ENCODE measurements around the gene PRSS27.

Gene PRSS27

DNA sequence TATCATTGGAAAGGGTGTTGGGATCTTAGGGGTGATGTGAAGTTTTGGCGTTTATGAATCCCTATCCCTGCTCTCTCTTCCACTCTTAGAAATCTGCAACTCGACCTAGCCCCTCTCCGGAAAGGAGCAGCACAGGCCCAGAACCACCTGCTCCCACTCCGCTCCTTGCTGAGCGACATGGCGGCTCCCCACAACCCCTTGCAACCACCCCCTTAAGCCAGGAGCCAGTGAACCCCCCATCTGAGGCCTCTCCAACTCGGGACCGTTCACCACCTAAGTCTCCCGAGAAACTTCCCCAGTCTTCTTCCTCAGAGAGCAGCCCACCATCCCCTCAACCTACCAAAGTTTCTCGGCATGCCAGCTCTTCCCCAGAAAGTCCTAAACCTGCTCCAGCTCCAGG lies 41.4 kb upstream of the PRSS27 start:
- Histone ChIP-seq H4K8ac (ENCODE audit: low read depth, low read length) (no peak overlapping the region), H3K27me3 (ENCODE audit: insufficient read depth, low read length) (no peaks in the 10 kb centered on the region), H3K4me2 (ENCODE audit: low read length) (no peak overlapping the region), H3K36me3 (ENCODE audit: control insufficient read depth in 1 of 2, insufficient read depth in 2 of 2, low read length in 2 of 2) (peaks cover 65 to 87% of the 10 kb centered on the region in 2 experiments), H3K14ac (ENCODE audit: low read length) (no peak overlapping the region), H2BK12ac (ENCODE audit: low read length) (no peak overlapping the region), H2AFZ (ENCODE audit: insufficient read depth, low read length, poor library complexity) (no peak overlapping the region), H3K27ac (ENCODE audit: low read depth, low read length) (no peak overlapping the region), H3K79me2 (ENCODE audit: control insufficient read depth, insufficient read depth, low read length, poor library complexity) (peaks cover 3% of the 10 kb centered on the region), H2BK5ac (ENCODE audit: low read depth, low read length, poor library complexity) (no peak overlapping the region), H3K4me3 (ENCODE audit: low read depth, low read length) (no peak overlapping the region), H4K91ac (ENCODE audit: low read depth, low read length) (no peak overlapping the region), H3K9me3 (ENCODE audit: insufficient read depth, low read depth, low read length) (peaks cover 14% of the 10 kb centered on the region), H3K23ac (ENCODE audit: low read length) (no peak overlapping the region), H2BK120ac (ENCODE audit: insufficient read depth, low read length, poor library complexity) (no peak overlapping the region), H2AK5ac (ENCODE audit: low read length) (no peak overlapping the region), H3K4ac (ENCODE audit: low read depth, low read length) (no peak overlapping the region), H3K9ac (ENCODE audit: low read length) (no peak overlapping the region), H3K79me1 (ENCODE audit: low read length) (no peaks in the 10 kb centered on the region), H4K12ac (ENCODE audit: low read depth, low read length) (no peak overlapping the region), H3K18ac (ENCODE audit: low read length) (no peak overlapping the region), H3K4me1 (ENCODE audit: control insufficient read depth in 1 of 2, insufficient read depth in 2 of 2, low read length in 2 of 2) (no peaks in the 10 kb centered on the region)
- DNase-seq: no peak
- no CpG with 5 or more reads among the region's 10 CpGs for WGBS (ENCODE audit: extremely low coverage, insufficient coverage, insufficient read length)

GRCh38 chr16:2757344-2757743 lies 37.3 kb upstream of the PRSS27 start:
- H3K4me2 ChIP-seq (ENCODE audit: low read length): no peak overlapping the region
- H3K27ac ChIP-seq (ENCODE audit: low read depth, low read length): no peak overlapping the region
- H4K91ac ChIP-seq (ENCODE audit: low read depth, low read length): no peak overlapping the region
- no peaks in the 10 kb centered on the region for H3K27me3 ChIP-seq (ENCODE audit: insufficient read depth, low read length)
- H4K12ac ChIP-seq (ENCODE audit: low read depth, low read length): no peak overlapping the region
- H3K36me3 ChIP-seq (ENCODE audit: control insufficient read depth in 1 of 2, insufficient read depth in 2 of 2, low read length in 2 of 2): peaks cover 38 to 50% of the 10 kb centered on the region in 2 experiments
- 100% methylated on average over 1 of the region's 11 CpGs for WGBS (ENCODE audit: extremely low coverage, insufficient coverage, insufficient read length)
- H2BK12ac ChIP-seq (ENCODE audit: low read length): no peak overlapping the region
- H3K79me1 ChIP-seq (ENCODE audit: low read length): peaks cover 9% of the 10 kb centered on the region
- no peak overlapping the region for H2AK5ac ChIP-seq (ENCODE audit: low read length)
- peaks cover 5 to 9% of the 10 kb centered on the region in 2 experiments for H3K4me1 ChIP-seq (ENCODE audit: control insufficient read depth in 1 of 2, insufficient read depth in 2 of 2, low read length in 2 of 2)
- DNase-seq: no peak
- H2BK5ac ChIP-seq (ENCODE audit: low read depth, low read length, poor library complexity): no peak overlapping the region
- H4K8ac ChIP-seq (ENCODE audit: low read depth, low read length): no peak overlapping the region
- H3K79me2 ChIP-seq (ENCODE audit: control insufficient read depth, insufficient read depth, low read length, poor library complexity): peaks cover 37% of the 10 kb centered on the region
- H3K23ac ChIP-seq (ENCODE audit: low read length): no peak overlapping the region
- no peak overlapping the region for H3K14ac ChIP-seq (ENCODE audit: low read length)
- no peak overlapping the region for H3K18ac ChIP-seq (ENCODE audit: low read length)
- peak overlapping the region; percentile 73 for H3K4ac ChIP-seq (ENCODE audit: low read depth, low read length)
- no peak overlapping the region for H3K4me3 ChIP-seq (ENCODE audit: low read depth, low read length)
- H3K9me3 ChIP-seq (ENCODE audit: insufficient read depth, low read depth, low read length): peaks cover 9% of the 10 kb centered on the region
- no peak overlapping the region for H3K9ac ChIP-seq (ENCODE audit: low read length)
- H2BK120ac ChIP-seq (ENCODE audit: insufficient read depth, low read length, poor library complexity): no peak overlapping the region
- no peak overlapping the region for H2AFZ ChIP-seq (ENCODE audit: insufficient read depth, low read length, poor library complexity)

GRCh38 chr16:2756288-2757015 lies 36.4 kb upstream of the PRSS27 start:
- Histone ChIP-seq H3K4me1 (ENCODE audit: control insufficient read depth in 1 of 2, insufficient read depth in 2 of 2, low read length in 2 of 2) (peaks cover 7 to 11% of the 10 kb centered on the region in 2 experiments), H2BK120ac (ENCODE audit: insufficient read depth, low read length, poor library complexity) (no peak overlapping the region), H3K27me3 (ENCODE audit: insufficient read depth, low read length) (no peaks in the 10 kb centered on the region), H3K4ac (ENCODE audit: low read depth, low read length) (peak overlapping the region; percentile 89), H3K14ac (ENCODE audit: low read length) (no peak overlapping the region), H3K79me1 (ENCODE audit: low read length) (peaks cover 18% of the 10 kb centered on the region), H3K9me3 (ENCODE audit: insufficient read depth, low read depth, low read length) (peaks cover 3% of the 10 kb centered on the region), H4K12ac (ENCODE audit: low read depth, low read length) (peak overlapping the region; percentile 28), H4K8ac (ENCODE audit: low read depth, low read length) (no peak overlapping the region), H4K91ac (ENCODE audit: low read depth, low read length) (no peak overlapping the region), H2AK5ac (ENCODE audit: low read length) (no peak overlapping the region), H3K18ac (ENCODE audit: low read length) (no peak overlapping the region), H2AFZ (ENCODE audit: insufficient read depth, low read length, poor library complexity) (no peak overlapping the region), H2BK12ac (ENCODE audit: low read length) (no peak overlapping the region), H3K4me3 (ENCODE audit: low read depth, low read length) (no peak overlapping the region), H2BK5ac (ENCODE audit: low read depth, low read length, poor library complexity) (no peak overlapping the region), H3K23ac (ENCODE audit: low read length) (no peak overlapping the region), H3K79me2 (ENCODE audit: control insufficient read depth, insufficient read depth, low read length, poor library complexity) (peaks cover 43% of the 10 kb centered on the region), H3K27ac (ENCODE audit: low read depth, low read length) (no peak overlapping the region), H3K9ac (ENCODE audit: low read length) (no peak overlapping the region), H3K4me2 (ENCODE audit: low read length) (no peak overlapping the region), H3K36me3 (ENCODE audit: control insufficient read depth in 1 of 2, insufficient read depth in 2 of 2, low read length in 2 of 2) (peaks cover 29 to 41% of the 10 kb centered on the region in 2 experiments)
- DNase-seq: no peak
- WGBS (ENCODE audit: extremely low coverage, insufficient coverage, insufficient read length): no CpG with 5 or more reads among the region's 30 CpGs

DNA sequence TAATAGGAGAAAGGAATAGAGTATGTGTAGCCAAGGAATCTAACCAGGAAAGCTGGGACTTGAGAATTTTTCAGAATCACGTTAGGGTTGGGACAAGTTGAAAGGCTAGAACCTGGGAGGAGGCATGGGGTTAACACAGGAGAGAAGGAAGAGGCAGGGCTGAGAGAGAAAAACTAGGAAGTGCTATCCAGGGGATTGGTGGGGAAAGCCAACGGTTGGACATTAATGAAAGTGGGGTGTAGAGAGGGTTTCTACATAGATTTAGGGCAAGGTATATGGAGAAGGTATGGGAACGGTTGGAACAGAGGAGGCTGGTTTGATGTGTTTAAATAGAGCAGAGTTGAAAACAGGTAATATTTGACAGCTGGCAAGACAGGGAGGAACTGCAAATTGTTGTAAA lies 35.1 kb upstream of the PRSS27 start:
- H3K9ac ChIP-seq (ENCODE audit: low read length): no peak overlapping the region
- WGBS (ENCODE audit: extremely low coverage, insufficient coverage, insufficient read length): 100% methylated on average over 1 of the region's 3 CpGs
- H3K23ac ChIP-seq (ENCODE audit: low read length): no peak overlapping the region

More for the DNA sequence above, 35.1 kb upstream of the PRSS27 start:
- Histone ChIP-seq H3K18ac (ENCODE audit: low read length) (no peak overlapping the region), H3K4me1 (ENCODE audit: control insufficient read depth in 1 of 2, insufficient read depth in 2 of 2, low read length in 2 of 2) (peaks cover 10 to 14% of the 10 kb centered on the region in 2 experiments), H2AK5ac (ENCODE audit: low read length) (no peak overlapping the region), H2BK5ac (ENCODE audit: low read depth, low read length, poor library complexity) (no peak overlapping the region), H3K79me1 (ENCODE audit: low read length) (peaks cover 20% of the 10 kb centered on the region), H3K36me3 (ENCODE audit: control insufficient read depth in 1 of 2, insufficient read depth in 2 of 2, low read length in 2 of 2) (peaks cover 25 to 37% of the 10 kb centered on the region in 2 experiments), H3K14ac (ENCODE audit: low read length) (no peak overlapping the region), H3K27me3 (ENCODE audit: insufficient read depth, low read length) (no peaks in the 10 kb centered on the region), H3K9me3 (ENCODE audit: insufficient read depth, low read depth, low read length) (peaks cover under 1% of the 10 kb centered on the region), H4K91ac (ENCODE audit: low read depth, low read length) (no peak overlapping the region), H3K27ac (ENCODE audit: low read depth, low read length) (no peak overlapping the region), H3K79me2 (ENCODE audit: control insufficient read depth, insufficient read depth, low read length, poor library complexity) (peaks cover 46% of the 10 kb centered on the region), H4K12ac (ENCODE audit: low read depth, low read length) (no peak overlapping the region), H2AFZ (ENCODE audit: insufficient read depth, low read length, poor library complexity) (no peak overlapping the region), H3K4me3 (ENCODE audit: low read depth, low read length) (no peak overlapping the region), H3K4ac (ENCODE audit: low read depth, low read length) (peak overlapping the region; percentile 95), H2BK12ac (ENCODE audit: low read length) (no peak overlapping the region), H3K4me2 (ENCODE audit: low read length) (peak overlapping the region; percentile 6), H4K8ac (ENCODE audit: low read depth, low read length) (no peak overlapping the region), H2BK120ac (ENCODE audit: insufficient read depth, low read length, poor library complexity) (no peak overlapping the region)
- DNase-seq: no peak

All from trophoblast cell (in vitro differentiated cells and primary cell).